KMS-11 (cell line): ENCODE measurements around the gene MEIS1.

ENCODE experiments used
- H2AFZ ChIP-seq: fragments of 200-600 bp; sonication (generic); 2 replicates; pipeline ENCODE4 v1.6.1; 2016; ENCODE audit warnings: antibody characterized with exemption, mixed run types, low read depth
- H3K27ac ChIP-seq: fragments of 200-600 bp; sonication (generic); 2 replicates; pipeline ENCODE4 v1.6.1; 2016; ENCODE audit warnings: mild to moderate bottlenecking, mixed run types
- H3K27me3 ChIP-seq: fragments of 200-600 bp; sonication (generic); 2 replicates; pipeline ENCODE4 v1.6.1; 2017; ENCODE audit warnings: mild to moderate bottlenecking, low read depth, mixed run types, moderate library complexity; ENCODE audit not compliant: insufficient read depth
- H3K36me3 ChIP-seq: fragments of 200-600 bp; sonication (generic); 2 replicates; pipeline ENCODE4 v1.6.1; 2017; ENCODE audit warnings: mild to moderate bottlenecking, mixed run types; ENCODE audit not compliant: insufficient read depth
- H3K4me1 ChIP-seq: fragments of 200-600 bp; sonication (generic); 2 replicates; pipeline ENCODE4 v1.6.1; 2016; ENCODE audit warnings: mild to moderate bottlenecking, low read depth, mixed run types; ENCODE audit not compliant: poor library complexity, severe bottlenecking
- H3K4me2 ChIP-seq: fragments of 200-600 bp; sonication (generic); 2 replicates; pipeline ENCODE4 v1.7.0; 2016; ENCODE audit warnings: mild to moderate bottlenecking, mixed run types
- H3K4me3 ChIP-seq: fragments of 200-600 bp; sonication (generic); IDR thresholded peaks from 2 replicates; pipeline ENCODE4 v1.6.1; 2017; ENCODE audit warnings: low read depth, low read length, mixed read lengths; ENCODE audit not compliant: insufficient read depth
- H3K79me2 ChIP-seq: fragments of 200-600 bp; sonication (generic); 2 replicates; pipeline ENCODE4 v1.6.1; 2016; ENCODE audit warnings: low read depth, mixed run types; ENCODE audit not compliant: insufficient read depth
- H3K9ac ChIP-seq: fragments of 200-600 bp; sonication (generic); 2 replicates; pipeline ENCODE4 v1.6.1; 2016; ENCODE audit warnings: mild to moderate bottlenecking, mixed run types
- H4K20me1 ChIP-seq: fragments of 200-600 bp; sonication (generic); 2 replicates; pipeline ENCODE4 v1.6.1; 2016; ENCODE audit warnings: mild to moderate bottlenecking, mixed run types; ENCODE audit not compliant: insufficient read depth
- TF ChIP-seq, protein P1 (sequence below): fragments of 200-600 bp; sonication (generic); conservative IDR thresholded peaks from 2 replicates; pipeline ENCODE4 v1.6.1; 2017; ENCODE audit warnings: low read depth, mild to moderate bottlenecking, antibody characterized with exemption, low read length, moderate library complexity, mixed read lengths

Gene MEIS1

DNA sequence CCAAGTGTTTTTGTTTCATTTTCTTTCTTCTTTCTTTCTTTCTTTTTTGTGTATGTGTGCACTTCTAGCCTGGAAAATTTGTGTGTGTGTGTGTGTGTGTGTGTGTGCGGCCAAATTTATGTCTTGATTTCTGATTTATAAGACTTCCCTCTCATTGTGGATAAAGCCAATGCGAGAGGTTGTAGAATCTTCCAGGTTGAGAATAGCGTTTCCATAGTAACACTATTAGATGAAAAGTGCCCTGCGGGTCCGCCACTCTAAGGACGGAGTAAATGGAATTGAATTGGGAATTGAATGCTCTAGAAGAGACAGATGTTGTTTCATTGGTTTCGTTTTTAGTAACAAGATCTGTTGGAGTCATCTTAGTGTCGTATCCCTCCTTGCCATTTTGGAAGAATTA is 81.6 kb downstream of the MEIS1 start:
- TF ChIP-seq, protein P1, sequence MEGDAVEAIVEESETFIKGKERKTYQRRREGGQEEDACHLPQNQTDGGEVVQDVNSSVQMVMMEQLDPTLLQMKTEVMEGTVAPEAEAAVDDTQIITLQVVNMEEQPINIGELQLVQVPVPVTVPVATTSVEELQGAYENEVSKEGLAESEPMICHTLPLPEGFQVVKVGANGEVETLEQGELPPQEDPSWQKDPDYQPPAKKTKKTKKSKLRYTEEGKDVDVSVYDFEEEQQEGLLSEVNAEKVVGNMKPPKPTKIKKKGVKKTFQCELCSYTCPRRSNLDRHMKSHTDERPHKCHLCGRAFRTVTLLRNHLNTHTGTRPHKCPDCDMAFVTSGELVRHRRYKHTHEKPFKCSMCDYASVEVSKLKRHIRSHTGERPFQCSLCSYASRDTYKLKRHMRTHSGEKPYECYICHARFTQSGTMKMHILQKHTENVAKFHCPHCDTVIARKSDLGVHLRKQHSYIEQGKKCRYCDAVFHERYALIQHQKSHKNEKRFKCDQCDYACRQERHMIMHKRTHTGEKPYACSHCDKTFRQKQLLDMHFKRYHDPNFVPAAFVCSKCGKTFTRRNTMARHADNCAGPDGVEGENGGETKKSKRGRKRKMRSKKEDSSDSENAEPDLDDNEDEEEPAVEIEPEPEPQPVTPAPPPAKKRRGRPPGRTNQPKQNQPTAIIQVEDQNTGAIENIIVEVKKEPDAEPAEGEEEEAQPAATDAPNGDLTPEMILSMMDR = no peak
- no peaks in the 10 kb centered on the region for H4K20me1 ChIP-seq
- no peak overlapping the region for H3K4me2 ChIP-seq
- no peaks in the 10 kb centered on the region for H3K36me3 ChIP-seq
- no peaks in the 10 kb centered on the region for H3K27me3 ChIP-seq
- no peak overlapping the region for H3K9ac ChIP-seq
- no peak overlapping the region for H3K4me3 ChIP-seq
- no peaks in the 10 kb centered on the region for H3K79me2 ChIP-seq
- no peak overlapping the region for H2AFZ ChIP-seq
- no peaks in the 10 kb centered on the region for H3K4me1 ChIP-seq
- H3K27ac ChIP-seq = no peak overlapping the region

DNA sequence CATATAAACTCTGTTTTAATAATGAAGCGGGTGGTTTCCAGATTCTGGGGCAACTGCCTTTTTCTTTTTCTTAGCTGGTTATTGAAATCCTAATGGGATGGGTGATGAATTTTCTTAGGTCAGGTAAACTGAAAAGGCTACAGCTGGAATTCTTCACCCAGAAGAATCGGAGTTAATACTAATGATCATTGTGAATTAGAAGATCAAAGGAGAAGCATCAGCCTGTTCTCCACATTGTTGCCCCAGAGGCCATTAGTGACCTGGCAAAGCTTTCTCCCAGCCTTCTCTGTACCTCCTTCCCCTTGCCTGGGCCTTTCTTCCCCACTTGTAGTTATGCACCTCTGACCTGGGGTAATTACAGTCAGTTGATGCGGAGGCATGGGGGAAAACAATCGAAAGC is 82.8 kb downstream of the MEIS1 start:
- no peaks in the 10 kb centered on the region for H4K20me1 ChIP-seq
- TF ChIP-seq, protein P1 = no peak
- no peak overlapping the region for H2AFZ ChIP-seq
- H3K27ac ChIP-seq = no peak overlapping the region
- no peak overlapping the region for H3K4me3 ChIP-seq
- H3K4me1 ChIP-seq = no peaks in the 10 kb centered on the region
- H3K27me3 ChIP-seq = no peaks in the 10 kb centered on the region
- H3K36me3 ChIP-seq = no peaks in the 10 kb centered on the region
- no peak overlapping the region for H3K9ac ChIP-seq
- H3K79me2 ChIP-seq = no peaks in the 10 kb centered on the region
- no peak overlapping the region for H3K4me2 ChIP-seq

DNA sequence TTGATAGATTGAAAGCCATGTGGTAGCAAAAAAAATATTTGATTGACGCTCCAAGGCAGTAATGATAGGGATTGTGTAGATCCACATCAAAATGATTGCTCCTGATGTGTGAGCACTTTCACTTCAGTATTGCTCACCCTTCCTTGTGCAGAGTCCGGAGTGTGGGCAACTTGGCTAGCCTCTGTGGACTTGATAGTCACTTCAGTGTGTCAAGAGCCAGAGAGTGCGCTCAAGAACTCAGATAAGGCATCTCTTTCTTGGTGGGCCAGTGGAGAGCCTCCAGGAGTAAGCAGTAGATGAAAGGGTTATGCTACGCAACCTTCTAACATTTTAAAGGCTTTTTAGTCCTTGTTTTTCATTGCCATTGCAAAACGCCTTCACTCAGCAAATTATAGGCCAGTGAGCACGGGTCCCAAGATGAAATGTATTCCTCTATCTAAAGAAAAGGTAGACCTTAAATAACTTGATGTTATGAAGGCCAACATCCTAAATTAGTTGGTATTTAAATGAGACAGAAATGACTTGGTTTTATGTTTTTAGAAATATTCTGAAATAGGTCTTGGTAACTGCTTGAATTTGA is 84.4 kb downstream of the MEIS1 start:
- Histone ChIP-seq H2AFZ (no peak overlapping the region), H3K36me3 (no peaks in the 10 kb centered on the region), H3K4me1 (no peaks in the 10 kb centered on the region), H3K4me2 (no peak overlapping the region), H3K79me2 (no peaks in the 10 kb centered on the region), H4K20me1 (no peaks in the 10 kb centered on the region), H3K4me3 (no peak overlapping the region), H3K27ac (no peak overlapping the region), H3K9ac (no peak overlapping the region), H3K27me3 (no peaks in the 10 kb centered on the region)
- TF ChIP-seq, protein P1 = no peak

DNA sequence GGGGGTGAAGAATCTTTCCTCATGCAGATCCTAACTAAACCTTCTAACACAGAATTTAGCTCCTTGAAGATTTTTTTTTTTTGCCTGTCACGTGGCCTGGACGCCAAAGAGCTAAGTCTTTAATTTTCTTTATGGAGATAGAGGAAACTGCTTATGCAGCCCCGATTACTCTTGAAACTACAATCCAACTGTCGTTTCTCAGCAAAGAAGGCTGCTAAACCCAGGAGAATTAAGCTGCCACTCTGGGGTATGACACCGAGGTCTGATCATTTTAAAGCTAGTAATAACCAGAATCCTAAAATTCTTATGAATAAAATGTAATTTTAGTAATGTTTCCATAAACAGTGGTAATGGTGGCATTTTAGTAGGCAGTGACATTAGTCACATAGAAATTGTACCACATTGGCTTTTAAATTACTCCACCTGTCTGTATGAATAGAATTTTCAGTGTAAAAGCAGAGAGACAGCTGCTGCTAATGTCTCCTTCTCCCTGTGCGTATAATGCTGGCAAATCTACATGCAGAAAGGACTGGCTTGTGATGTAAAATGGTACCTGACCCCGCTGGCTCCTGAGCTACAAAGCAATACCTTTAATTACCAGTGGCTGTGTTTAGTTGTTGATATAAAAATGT is 86.5 kb downstream of the MEIS1 start:
- no peak overlapping the region for H3K27ac ChIP-seq
- H4K20me1 ChIP-seq = no peaks in the 10 kb centered on the region
- no peaks in the 10 kb centered on the region for H3K79me2 ChIP-seq
- no peaks in the 10 kb centered on the region for H3K27me3 ChIP-seq
- no peak overlapping the region for H3K9ac ChIP-seq
- no peaks in the 10 kb centered on the region for H3K4me1 ChIP-seq
- no peaks in the 10 kb centered on the region for H3K36me3 ChIP-seq
- no peak overlapping the region for H3K4me2 ChIP-seq
- H3K4me3 ChIP-seq = no peak overlapping the region
- TF ChIP-seq, protein P1 = no peak
- H2AFZ ChIP-seq = no peak overlapping the region
